ENCODE results near the gene MYL1. TPM values are rescaled to one million over a fixed set of nuclear protein-coding genes. Genes with fewer than 3 reads are reported as not detected.

The MYL1 gene
- total and polyA plus RNA-seq, 2 of the 8 experiments (the other 6 are each of a cell fraction or from before 2014, with no cell fraction given) = not detected

DNA sequence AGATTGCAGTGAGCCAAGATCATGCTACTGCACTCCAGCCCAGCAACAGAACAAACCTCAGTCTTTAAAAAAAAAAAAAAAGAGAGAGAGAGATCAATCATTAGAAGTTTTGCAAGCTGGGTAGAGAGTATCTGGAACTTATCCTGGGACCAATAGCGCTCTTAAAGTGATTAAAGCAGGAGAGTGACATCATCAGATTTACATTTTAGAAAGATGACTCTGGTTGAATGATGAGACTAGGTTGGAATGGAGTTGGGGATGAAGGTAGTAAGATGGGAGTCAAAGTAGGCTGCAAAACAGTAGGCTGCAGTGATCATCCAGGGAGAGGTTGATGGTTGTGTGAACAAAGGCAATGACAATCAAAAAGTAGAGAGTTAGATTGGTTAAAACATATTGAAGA, 37.8 kb downstream of the MYL1 start:
- Histone ChIP-seq H2BK20ac (ENCODE audit: low read length) (no peak overlapping the region), H3K36me3 (ENCODE audit: control insufficient read depth in 2 of 4, insufficient read depth in 4 of 4, low read length in 3 of 4) (no peaks in the 10 kb centered on the region), H3K23ac (ENCODE audit: insufficient read length) (no peak overlapping the region), H3K4ac (replicated peaks; ENCODE audit: insufficient read length, low read depth, low read length) (no peak overlapping the region), H2BK12ac (ENCODE audit: low read depth, low read length) (no peak overlapping the region), H4K8ac (ENCODE audit: extremely low read depth, insufficient read depth, low read length) (no peak overlapping the region), H4K91ac (replicated peaks; ENCODE audit: insufficient read length, low read length) (no peak overlapping the region), H3K79me2 (ENCODE audit: control insufficient read depth in 1 of 2, insufficient read depth in 2 of 2, low read length in 2 of 2) (no peaks in the 10 kb centered on the region), H3K27me3 (replicated peaks in 1 of 4; ENCODE audit: control insufficient read depth in 3 of 4, extremely low read depth in 1 of 4, insufficient read depth in 3 of 4, low read length in 3 of 4) (no peaks in the 10 kb centered on the region), H3K9me3 (ENCODE audit: insufficient read depth in 2 of 2, low read depth in 1 of 2, low read length in 1 of 2) (no peaks in the 10 kb centered on the region), H3K4me1 (replicated peaks in 1 of 4; ENCODE audit: control insufficient read depth in 3 of 4, insufficient read depth in 4 of 4, low read length in 3 of 4) (no peaks in the 10 kb centered on the region), H3K18ac (ENCODE audit: extremely low read depth, low read length) (no peak overlapping the region), H3K4me3 (ENCODE audit: extremely low read depth in 1 of 4, insufficient read depth in 2 of 4, low read depth in 3 of 4, low read length in 4 of 4) (no peak overlapping the region), H2BK120ac (replicated peaks; ENCODE audit: low read depth, low read length) (no peak overlapping the region), H3K27ac (ENCODE audit: low read depth, low read length) (no peak overlapping the region), H2BK15ac (ENCODE audit: low read length) (no peak overlapping the region), H2AK5ac (ENCODE audit: low read depth, low read length) (no peak overlapping the region), H4K5ac (ENCODE audit: insufficient read length, low read depth, low read length) (no peak overlapping the region), H3K23me2 (ENCODE audit: low read depth, low read length) (no peaks in the 10 kb centered on the region), H3K14ac (ENCODE audit: insufficient read length) (no peak overlapping the region), H3K9ac (replicated peaks in 1 of 4; ENCODE audit: extremely low read depth in 1 of 4, low read depth in 3 of 4, low read length in 3 of 4) (no peak overlapping the region), H2BK5ac (ENCODE audit: low read depth, low read length) (no peak overlapping the region), H3K79me1 (ENCODE audit: low read depth, low read length) (no peaks in the 10 kb centered on the region), H2AFZ (ENCODE audit: low read length) (no peak overlapping the region), H3K4me2 (ENCODE audit: insufficient read depth in 1 of 2, low read depth in 2 of 2, low read length in 2 of 2) (no peak overlapping the region), H4K20me1 (replicated peaks in 1 of 2; ENCODE audit: control insufficient read depth in 1 of 2, insufficient read depth in 2 of 2, low read length in 2 of 2) (no peaks in the 10 kb centered on the region), H3K56ac (replicated peaks; ENCODE audit: insufficient read length, low read depth, low read length) (no peak overlapping the region)
- FAIRE-seq = no peak
- ChIA-PET POLR2A (ENCODE audit: partially characterized antibody) (no interaction called here), CTCF (ENCODE audit: partially characterized antibody) (interaction anchor here (0.7 kb wide), 2 partner anchors 21 to 284 kb away, joined by 3 read pairs; no protein-coding TSS in a partner anchor)
- no peak for DNase-seq (ENCODE audit: low read depth in 1 of 2, low spot score in 2 of 2)
- 100% methylated on average over 1 of the region's 1 CpG; no CpG with 5 or more reads in 1 of the 2 experiments for WGBS, 2 experiments (ENCODE audit: extremely low coverage in 1 of 2, insufficient coverage in 1 of 2, insufficient read length in 1 of 2, insufficient replicate concordance in 2 of 2, low coverage in 1 of 2, low lambda C conversion rate in 2 of 2, missing lambda C conversion rate in 1 of 2)
- no peak for TF ChIP-seq ASH2L (IDR thresholded peaks at IDR 0.05; ENCODE audit: low read length)
- TF ChIP-seq CHD1 (IDR thresholded peaks at IDR 0.05; ENCODE audit: low read depth, low read length) = no peak
- TF ChIP-seq HDAC2 (IDR thresholded peaks at IDR 0.05; ENCODE audit: borderline replicate concordance in 1 of 2, low read depth in 2 of 2, low read length in 2 of 2) = no peak
- TF ChIP-seq BACH1 (IDR thresholded peaks at IDR 0.05; ENCODE audit: low read length) = no peak
- no peak for TF ChIP-seq SRF (IDR thresholded peaks at IDR 0.05; ENCODE audit: low read depth, low read length)
- no peak for TF ChIP-seq TBP (IDR thresholded peaks at IDR 0.05; ENCODE audit: low read depth, low read length)
- no peak for TF ChIP-seq SIRT6 (IDR thresholded peaks at IDR 0.05; ENCODE audit: low read length)
- no peak for TF ChIP-seq EZH2 (IDR thresholded peaks at IDR 0.05; ENCODE audit: low read depth, low read length, severe bottlenecking)
- TF ChIP-seq EGR1 (IDR thresholded peaks at IDR 0.05; ENCODE audit: borderline replicate concordance, low read depth, low read length) = no peak
- TF ChIP-seq POLR2A (IDR thresholded peaks at IDR 0.05; ENCODE audit: control extremely low read depth in 1 of 2, low read depth in 2 of 2, low read length in 2 of 2) = no peak
- no peak for TF ChIP-seq TCF12 (IDR thresholded peaks at IDR 0.05; ENCODE audit: low read depth, low read length)
- no peak for TF ChIP-seq SIN3A (conservative IDR thresholded peaks at IDR 0.05 in 1 of 2, IDR thresholded peaks at IDR 0.05 in 1 of 2; ENCODE audit: low read depth in 1 of 2, low read length in 2 of 2)
- no peak for TF ChIP-seq RNF2 (IDR thresholded peaks at IDR 0.05; ENCODE audit: borderline replicate concordance, low read depth, low read length, missing control alignments, poor library complexity, severe bottlenecking)
- TF ChIP-seq NRF1 (IDR thresholded peaks at IDR 0.05; ENCODE audit: low read depth, low read length) = no peak
- no peak for TF ChIP-seq POLR2AphosphoS5 (IDR thresholded peaks at IDR 0.05; ENCODE audit: low read depth, low read length)

All from H1 (cell line).